GM12864 (cell line): ENCODE data around the gene PIM1.
"Not testable (repeated sequence)": the region's sequence is repeated elsewhere in the genome, so short reads cannot be mapped to it uniquely, and the experiment has no call there.

Experiments used
- DNase-seq: peaks from one replicate; pipeline ENCODE4 v3.0.0-alpha.2; 2011; ENCODE audit warnings: low read depth
- H3K4me3 ChIP-seq: 2 replicates; pipeline ENCODE4 v1.5.1; 2011; ENCODE audit warnings: mild to moderate bottlenecking, low read depth, low read length, control low read depth
- CTCF ChIP-seq: IDR thresholded peaks from 2 replicates; pipeline ENCODE4 v1.5.1; 2011; ENCODE audit warnings: low read depth, mild to moderate bottlenecking, moderate library complexity, low read length, control low read depth, inconsistent platforms; ENCODE audit errors: missing control alignments

The PIM1 gene

GRCh38 chr6:37126961-37127616 lies 42.9 kb upstream of the PIM1 start:
- no peak for DNase-seq
- no peak overlapping the region for H3K4me3 ChIP-seq
- TF ChIP-seq CTCF = no peak

GRCh38 chr6:37127961-37128862 lies 41.7 kb upstream of the PIM1 start:
- H3K4me3 ChIP-seq = no peak overlapping the region
- no peak for TF ChIP-seq CTCF
- no peak for DNase-seq

DNA sequence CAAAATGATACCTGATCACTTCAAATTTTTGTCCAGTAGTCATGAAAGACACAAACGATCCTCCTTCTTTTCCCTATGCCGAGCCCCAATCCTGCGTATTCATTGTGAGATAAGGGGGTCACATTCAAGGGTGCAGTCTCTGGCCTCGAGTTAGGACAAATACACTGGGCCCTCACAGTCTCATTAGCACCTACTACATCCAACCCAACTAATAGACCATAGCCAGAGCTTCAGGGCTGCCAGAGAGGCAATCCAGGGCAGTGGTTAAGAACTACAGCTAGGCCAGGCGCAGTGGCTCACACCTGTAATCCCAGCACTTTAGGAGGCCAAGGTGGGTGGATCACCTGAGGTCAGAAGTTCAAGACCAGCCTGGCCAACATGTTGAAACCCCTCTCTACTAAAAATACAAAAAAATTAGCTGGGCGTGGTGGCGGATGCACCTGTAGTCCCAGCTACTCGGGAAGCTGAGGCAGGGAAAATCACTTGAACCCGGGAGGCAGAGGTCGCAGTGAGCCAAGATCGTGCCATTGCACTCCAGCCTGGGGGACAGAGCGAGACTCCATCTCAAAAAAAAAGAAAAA lies 41.0 kb upstream of the PIM1 start:
- H3K4me3 ChIP-seq, DNase-seq: not testable (repeated sequence)

GRCh38 chr6:37129566-37129965 lies 40.4 kb upstream of the PIM1 start:
- TF ChIP-seq CTCF = no peak
- DNase-seq = no peak
- no peak overlapping the region for H3K4me3 ChIP-seq

DNA sequence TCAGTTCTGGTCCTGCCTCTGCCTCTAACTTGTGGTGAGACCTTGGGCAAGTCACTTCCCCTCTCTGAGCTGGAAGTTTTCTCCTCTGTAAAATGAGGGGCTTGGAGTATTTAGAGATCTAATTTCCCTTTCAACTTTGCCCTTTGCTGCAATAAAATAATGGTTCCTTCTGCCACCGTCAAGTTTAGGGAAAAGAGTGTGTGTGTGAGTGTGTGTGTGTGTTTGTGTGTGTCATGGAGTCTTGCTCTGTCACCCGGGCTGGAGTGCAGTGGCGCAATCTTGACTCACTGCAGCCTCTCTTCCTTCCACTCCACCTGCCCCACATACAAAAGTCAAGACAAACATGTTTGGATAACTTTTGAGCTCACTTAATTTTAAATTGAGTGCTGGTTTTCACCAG lies 39.2 kb upstream of the PIM1 start:
- no peak for TF ChIP-seq CTCF
- no peak overlapping the region for H3K4me3 ChIP-seq
- no peak for DNase-seq

GRCh38 chr6:37131104-37131959 lies 38.6 kb upstream of the PIM1 start:
- H3K4me3 ChIP-seq = no peak overlapping the region
- TF ChIP-seq CTCF = no peak
- DNase-seq = no peak

DNA sequence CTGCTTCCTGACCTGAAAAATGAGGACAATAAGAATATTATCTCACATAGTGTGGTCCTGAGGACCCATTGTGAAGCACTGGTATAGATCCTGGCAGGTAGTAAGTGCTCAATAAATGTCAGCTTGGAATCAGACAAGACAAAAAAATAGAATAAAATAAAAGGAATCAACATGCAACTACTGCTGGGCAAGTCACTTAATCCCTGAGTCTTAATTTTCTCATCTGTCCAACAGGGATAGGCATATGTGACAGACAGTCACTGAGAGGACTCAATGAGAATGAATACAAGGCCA lies 38.0 kb upstream of the PIM1 start:
- no peak overlapping the region for H3K4me3 ChIP-seq
- no peak for DNase-seq
- no peak for TF ChIP-seq CTCF
